Caco-2 (cell line): ENCODE measurements around the gene GFAP. TPM values are rescaled to one million over a fixed set of nuclear protein-coding genes. Genes with fewer than 3 reads are reported as not detected.

Experiments used
- BruUV-seq: library from RNA; stranded (reverse); fragments of 400-500 nt; replicated peaks from 2 replicates; lab custom pipeline; 2021; lab: Mats Ljungman, UMichigan
- CTCF ChIA-PET: fragments of 300-600 bp; sonication (Branson Sonifier 250); formaldehyde crosslinking; loops from one replicate; lab custom pipeline; 2022; ENCODE audit warnings: antibody characterized with exemption; lab: Charles Lee
- POLR2A ChIA-PET: fragments of 300-600 bp; sonication (Branson Sonifier 250); formaldehyde crosslinking; loops from one replicate; lab custom pipeline; 2022; ENCODE audit warnings: antibody characterized with exemption; lab: Charles Lee
- DNase-seq, 2 experiments: peaks; one replicate each; pipeline versions ENCODE4 v3.0.0 to v3.0.0-alpha.2; 2020 to 2022
- H3K27me3 ChIP-seq: replicated peaks from 2 replicates; pipeline ENCODE4 v1.6.0; 2011; ENCODE audit warnings: low read length; ENCODE audit not compliant: control insufficient read depth, insufficient read depth
- H3K36me3 ChIP-seq: 2 replicates; pipeline ENCODE4 v1.5.1; 2011; ENCODE audit warnings: low read length; ENCODE audit not compliant: control insufficient read depth, insufficient read depth
- H3K4me1 ChIP-seq: fragments of 250-450 bp; sonication (Bioruptor Pico); 2 replicates; pipeline ENCODE4 v1.5.1; 2020; ENCODE audit warnings: mild to moderate bottlenecking
- H3K4me3 ChIP-seq: 2 replicates; pipeline ENCODE4 v1.5.1; 2011; ENCODE audit warnings: low read depth, mild to moderate bottlenecking, control low read depth, low read length
- H3K9me3 ChIP-seq: fragments of 250-450 bp; sonication (Bioruptor Pico); 2 replicates; pipeline ENCODE4 v1.5.1; 2020; ENCODE audit warnings: mild to moderate bottlenecking, moderate library complexity
- H3K27ac Mint-ChIP-seq: one replicate; pipeline ENCODE4 v1.8.0; 2022; ENCODE audit warnings: mixed read lengths; ENCODE audit not compliant: unreplicated experiment
- H3K27me3 Mint-ChIP-seq: one replicate; pipeline ENCODE4 v1.8.0; 2022; ENCODE audit warnings: mixed read lengths; ENCODE audit not compliant: insufficient read depth, unreplicated experiment
- H3K36me3 Mint-ChIP-seq: one replicate; pipeline ENCODE4 v1.8.0; 2022; ENCODE audit warnings: mild to moderate bottlenecking, mixed read lengths; ENCODE audit not compliant: insufficient read depth, unreplicated experiment
- H3K4me1 Mint-ChIP-seq: one replicate; pipeline ENCODE4 v1.8.0; 2022; ENCODE audit warnings: low read depth, mixed read lengths; ENCODE audit not compliant: unreplicated experiment
- H3K4me3 Mint-ChIP-seq: one replicate; pipeline ENCODE4 v1.8.0; 2022; ENCODE audit warnings: mild to moderate bottlenecking, moderate library complexity, mixed read lengths; ENCODE audit not compliant: unreplicated experiment
- H3K9me3 Mint-ChIP-seq: one replicate; pipeline ENCODE4 v1.8.0; 2022; ENCODE audit warnings: mixed read lengths; ENCODE audit not compliant: unreplicated experiment
- CTCF ChIP-seq, 2 experiments: fragments of 200-600 bp in 1 of 2; IDR thresholded peaks; 1 replicate in 1 of 2; 2 replicates in 1 of 2; pipeline versions ENCODE4 v1.5.1 to v1.8.0; 2011 to 2022; ENCODE audit warnings: antibody characterized with exemption in 1 of 2, control low read depth in 1 of 2, inconsistent platforms in 1 of 2, low read depth in 1 of 2, low read length in 1 of 2, mild to moderate bottlenecking in 1 of 2, moderate library complexity in 1 of 2; ENCODE audit not compliant: insufficient read depth in 1 of 2, severe bottlenecking in 1 of 2, unreplicated experiment in 1 of 2
- intact Hi-C: fragments of 100-400 bp; cut with micrococcal nuclease; formaldehyde crosslinking; loops from one replicate; pipeline ENCODE4 v1.10.0; 2022; ENCODE audit not compliant: unreplicated experiment
- total RNA-seq: library from RNA; stranded (reverse); gene quantifications from 2 replicates; pipeline ENCODE4 v1.2.3, GENCODE V29; 2022

GFAP gene
- total RNA-seq, 1 experiment from 2014 or later: not detected

DNA sequence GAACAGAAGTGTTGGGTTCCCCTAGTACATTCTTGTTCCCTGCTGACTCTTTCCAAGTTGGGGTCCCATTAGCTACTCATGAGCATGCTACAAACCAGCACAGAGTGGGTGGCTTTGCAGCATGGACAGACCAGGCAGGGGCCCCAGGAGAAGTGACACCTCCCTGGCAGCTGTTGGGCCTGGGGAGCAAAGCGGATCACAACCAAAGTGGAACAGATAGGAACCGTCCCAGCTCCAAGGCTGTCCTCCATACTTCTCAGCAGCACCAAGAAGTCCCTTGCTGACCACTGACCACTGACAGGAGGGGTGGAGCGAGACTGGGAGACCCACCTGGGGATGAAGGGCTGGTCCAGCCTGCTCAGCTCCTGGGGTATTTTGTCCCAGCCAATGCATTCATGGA lies 12.4 kb upstream of the GFAP start:
- TF ChIP-seq CTCF (IDR thresholded peaks at IDR 0.05; ENCODE audit: insufficient read depth in 1 of 2, low read depth in 1 of 2, low read length in 1 of 2, severe bottlenecking in 1 of 2, unreplicated experiment in 1 of 2): no peak

GRCh38 chr17:44926821-44927525 lies 11.7 kb upstream of the GFAP start:
- intact Hi-C loops: no loop called here
- ChIA-PET POLR2A (no interaction called here), CTCF (interaction anchor here (0.6 to 0.9 kb wide), 3 partner anchors 10 to 92 kb away, joined by 3 to 7 read pairs (median 5); no protein-coding TSS in a partner anchor)
- Histone ChIP-seq H3K9me3 (no peaks in the 10 kb centered on the region), H3K27me3 (no peaks in the 10 kb centered on the region), H3K36me3 (peaks cover 6% of the 10 kb centered on the region), H3K4me3 (no peak overlapping the region), H3K4me1 (no peaks in the 10 kb centered on the region)
- peak in 1 of 2 experiments; percentile 6 for DNase-seq
- Mint-ChIP-seq H3K4me1 (no peaks in the 10 kb centered on the region), H3K9me3 (no peaks in the 10 kb centered on the region), H3K27ac (no peak overlapping the region), H3K27me3 (no peaks in the 10 kb centered on the region), H3K36me3 (peaks cover 76% of the 10 kb centered on the region), H3K4me3 (no peak overlapping the region)
- no peak for TF ChIP-seq CTCF (IDR thresholded peaks at IDR 0.05; ENCODE audit: insufficient read depth in 1 of 2, low read depth in 1 of 2, low read length in 1 of 2, severe bottlenecking in 1 of 2, unreplicated experiment in 1 of 2)
- no TSS peak for BruUV-seq

More for the DNA sequence above, 12.4 kb upstream of the GFAP start:
- Histone ChIP-seq H3K4me1 (no peaks in the 10 kb centered on the region), H3K27me3 (no peaks in the 10 kb centered on the region), H3K9me3 (no peaks in the 10 kb centered on the region), H3K36me3 (peaks cover 8% of the 10 kb centered on the region), H3K4me3 (no peak overlapping the region)
- Mint-ChIP-seq H3K9me3 (no peaks in the 10 kb centered on the region), H3K27me3 (no peaks in the 10 kb centered on the region), H3K4me1 (no peaks in the 10 kb centered on the region), H3K27ac (no peak overlapping the region), H3K36me3 (peaks cover 77% of the 10 kb centered on the region), H3K4me3 (no peak overlapping the region)
- no TSS peak for BruUV-seq
- CTCF ChIA-PET: no interaction called here
- POLR2A ChIA-PET: no interaction called here
- intact Hi-C loops: no loop called here
- peak in 1 of 2 experiments; percentile 31 for DNase-seq

GRCh38 chr17:44925731-44926697 lies 10.7 kb upstream of the GFAP start:
- intact Hi-C loops: no loop called here
- Histone ChIP-seq H3K4me3 (no peak overlapping the region), H3K36me3 (peaks cover 6% of the 10 kb centered on the region), H3K4me1 (no peaks in the 10 kb centered on the region), H3K9me3 (no peaks in the 10 kb centered on the region), H3K27me3 (no peaks in the 10 kb centered on the region)
- no TSS peak for BruUV-seq
- Mint-ChIP-seq H3K27me3 (peaks cover 4% of the 10 kb centered on the region), H3K36me3 (peaks cover 67% of the 10 kb centered on the region), H3K4me1 (no peaks in the 10 kb centered on the region), H3K4me3 (no peak overlapping the region), H3K27ac (no peak overlapping the region), H3K9me3 (no peaks in the 10 kb centered on the region)
- no peak for DNase-seq
- ChIA-PET POLR2A (no interaction called here), CTCF (interaction anchor here (0.6 to 0.9 kb wide), 3 partner anchors 21 to 93 kb away, joined by 3 to 5 read pairs (median 3); no protein-coding TSS in a partner anchor)
- TF ChIP-seq CTCF (IDR thresholded peaks at IDR 0.05; ENCODE audit: insufficient read depth in 1 of 2, low read depth in 1 of 2, low read length in 1 of 2, severe bottlenecking in 1 of 2, unreplicated experiment in 1 of 2): no peak
